GM23338 (cell line): Measurements from ENCODE around the gene ICAM4.

Experiments
- CREB1 ChIP-seq: fragments of 250-450 bp; sonication (Bioruptor Pico); IDR thresholded peaks from 2 replicates; pipeline ENCODE4 v1.5.0; 2020; ENCODE audit warnings: low read depth, mild to moderate bottlenecking, moderate library complexity
- CTCF ChIP-seq, 2 experiments: fragments of 200-600 bp in 1 of 2; sonication (generic) in 1 of 2; conservative IDR thresholded peaks; 2 replicates each; pipeline versions ENCODE4 v1.5.1 to v1.6.1; 2016 to 2017; ENCODE audit warnings: antibody characterized with exemption in 2 of 2, low read depth in 2 of 2, mild to moderate bottlenecking in 2 of 2, moderate library complexity in 1 of 2
- ETS1 ChIP-seq: IDR thresholded peaks from 2 replicates; pipeline ENCODE4 v1.6.1; 2016; ENCODE audit warnings: antibody characterized with exemption
- EZH2 ChIP-seq: fragments of 200-600 bp; sonication (generic); IDR thresholded peaks from one replicate; pipeline ENCODE4 v1.8.0; 2017; ENCODE audit warnings: antibody characterized with exemption, mild to moderate bottlenecking, low read depth; ENCODE audit not compliant: unreplicated experiment
- EZH2phosphoT487 ChIP-seq: fragments of 200-600 bp; sonication (generic); IDR thresholded peaks from one replicate; pipeline ENCODE4 v1.8.1; 2018; ENCODE audit warnings: antibody characterized with exemption; ENCODE audit not compliant: unreplicated experiment
- POLR2AphosphoS5 ChIP-seq: IDR thresholded peaks from 2 replicates; pipeline ENCODE4 v1.6.1; 2016; ENCODE audit warnings: antibody characterized with exemption, low read depth
- REST ChIP-seq: IDR thresholded peaks from one replicate; pipeline ENCODE4 v1.6.1; 2018; ENCODE audit warnings: antibody characterized with exemption; ENCODE audit not compliant: unreplicated experiment
- ZNF462 ChIP-seq: fragments of 250-450 bp; sonication (Bioruptor Pico); IDR thresholded peaks from 2 replicates; pipeline ENCODE4 v1.5.0; 2020; ENCODE audit warnings: mild to moderate bottlenecking, moderate library complexity

GRCh38 chr19:10292206-10292788 is 5.5 kb downstream of the ICAM4 start:
- TF ChIP-seq POLR2AphosphoS5 = no peak
- no peak for TF ChIP-seq CTCF (conservative IDR thresholded peaks at IDR 0.05; ENCODE audit: low read depth in 2 of 2)
- no peak for TF ChIP-seq EZH2
- no peak for TF ChIP-seq ETS1
- TF ChIP-seq EZH2phosphoT487 = no peak
- no peak for TF ChIP-seq REST
- TF ChIP-seq CREB1 (CRISPR knock-in tag) = no peak
- TF ChIP-seq ZNF462 (CRISPR knock-in tag) = no peak
